Nephron progenitor cell (in vitro differentiated cells): ENCODE results near the gene GPR37L1.

Experiments used
- DNase-seq: peaks from one replicate; pipeline ENCODE4 v3.0.0; 2021
- H3K27ac Mint-ChIP-seq: 2 replicates; pipeline ENCODE4 v1.8.0; 2021; ENCODE audit warnings: mild to moderate bottlenecking, moderate library complexity, mixed read lengths
- H3K27me3 Mint-ChIP-seq: 2 replicates; pipeline ENCODE4 v1.8.0; 2021; ENCODE audit warnings: mild to moderate bottlenecking, low read depth, mixed read lengths; ENCODE audit not compliant: poor library complexity
- H3K36me3 Mint-ChIP-seq: 2 replicates; pipeline ENCODE4 v1.8.0; 2021; ENCODE audit warnings: low read depth, mixed read lengths
- H3K4me1 Mint-ChIP-seq: 2 replicates; pipeline ENCODE4 v1.8.0; 2021; ENCODE audit warnings: mixed read lengths
- H3K4me3 Mint-ChIP-seq: 2 replicates; pipeline ENCODE4 v1.8.0; 2021; ENCODE audit warnings: mild to moderate bottlenecking, moderate library complexity, mixed read lengths
- H3K9me3 Mint-ChIP-seq: 2 replicates; pipeline ENCODE4 v1.8.0; 2021; ENCODE audit warnings: mild to moderate bottlenecking, moderate library complexity, mixed read lengths
- TF ChIP-seq, protein P1 (sequence below): fragments of 200-600 bp; sonication (generic); IDR thresholded peaks from 2 replicates; pipeline ENCODE4 v1.5.0; 2021; ENCODE audit warnings: antibody characterized with exemption

Gene GPR37L1

DNA sequence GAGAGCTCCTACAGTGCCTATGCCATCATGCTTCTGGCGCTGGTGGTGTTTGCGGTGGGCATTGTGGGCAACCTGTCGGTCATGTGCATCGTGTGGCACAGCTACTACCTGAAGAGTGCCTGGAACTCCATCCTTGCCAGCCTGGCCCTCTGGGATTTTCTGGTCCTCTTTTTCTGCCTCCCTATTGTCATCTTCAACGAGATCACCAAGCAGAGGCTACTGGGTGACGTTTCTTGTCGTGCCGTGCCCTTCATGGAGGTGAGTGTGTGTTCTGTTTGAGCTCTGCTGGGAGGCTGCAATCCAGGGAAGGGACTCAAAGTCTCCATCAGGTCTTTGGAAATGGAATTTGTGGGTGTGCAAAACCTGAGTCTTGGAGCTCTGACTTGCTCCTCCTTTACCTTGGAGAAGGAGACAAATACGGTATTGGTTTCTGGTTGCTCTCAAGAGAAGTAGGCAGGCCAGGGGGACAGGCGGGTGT, 658 bp downstream of the GPR37L1 start:
- H3K4me3 Mint-ChIP-seq = no peak overlapping the region
- no peaks in the 10 kb centered on the region for H3K36me3 Mint-ChIP-seq

GRCh38 chr1:202124142-202124541, 1.4 kb downstream of the GPR37L1 start:
- H3K27me3 Mint-ChIP-seq = peaks cover 18% of the 10 kb centered on the region
- no peak for DNase-seq
- H3K27ac Mint-ChIP-seq = no peak overlapping the region
- no peaks in the 10 kb centered on the region for H3K9me3 Mint-ChIP-seq
- no peaks in the 10 kb centered on the region for H3K36me3 Mint-ChIP-seq
- TF ChIP-seq, protein P1, sequence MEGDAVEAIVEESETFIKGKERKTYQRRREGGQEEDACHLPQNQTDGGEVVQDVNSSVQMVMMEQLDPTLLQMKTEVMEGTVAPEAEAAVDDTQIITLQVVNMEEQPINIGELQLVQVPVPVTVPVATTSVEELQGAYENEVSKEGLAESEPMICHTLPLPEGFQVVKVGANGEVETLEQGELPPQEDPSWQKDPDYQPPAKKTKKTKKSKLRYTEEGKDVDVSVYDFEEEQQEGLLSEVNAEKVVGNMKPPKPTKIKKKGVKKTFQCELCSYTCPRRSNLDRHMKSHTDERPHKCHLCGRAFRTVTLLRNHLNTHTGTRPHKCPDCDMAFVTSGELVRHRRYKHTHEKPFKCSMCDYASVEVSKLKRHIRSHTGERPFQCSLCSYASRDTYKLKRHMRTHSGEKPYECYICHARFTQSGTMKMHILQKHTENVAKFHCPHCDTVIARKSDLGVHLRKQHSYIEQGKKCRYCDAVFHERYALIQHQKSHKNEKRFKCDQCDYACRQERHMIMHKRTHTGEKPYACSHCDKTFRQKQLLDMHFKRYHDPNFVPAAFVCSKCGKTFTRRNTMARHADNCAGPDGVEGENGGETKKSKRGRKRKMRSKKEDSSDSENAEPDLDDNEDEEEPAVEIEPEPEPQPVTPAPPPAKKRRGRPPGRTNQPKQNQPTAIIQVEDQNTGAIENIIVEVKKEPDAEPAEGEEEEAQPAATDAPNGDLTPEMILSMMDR = no peak
- no peak overlapping the region for H3K4me3 Mint-ChIP-seq
- H3K4me1 Mint-ChIP-seq = no peaks in the 10 kb centered on the region

More for the DNA sequence above, 658 bp downstream of the GPR37L1 start:
- DNase-seq = no peak
- Mint-ChIP-seq H3K27ac (no peak overlapping the region), H3K9me3 (no peaks in the 10 kb centered on the region), H3K4me1 (no peaks in the 10 kb centered on the region), H3K27me3 (peaks cover 18% of the 10 kb centered on the region)
- TF ChIP-seq, protein P1 = no peak

DNA sequence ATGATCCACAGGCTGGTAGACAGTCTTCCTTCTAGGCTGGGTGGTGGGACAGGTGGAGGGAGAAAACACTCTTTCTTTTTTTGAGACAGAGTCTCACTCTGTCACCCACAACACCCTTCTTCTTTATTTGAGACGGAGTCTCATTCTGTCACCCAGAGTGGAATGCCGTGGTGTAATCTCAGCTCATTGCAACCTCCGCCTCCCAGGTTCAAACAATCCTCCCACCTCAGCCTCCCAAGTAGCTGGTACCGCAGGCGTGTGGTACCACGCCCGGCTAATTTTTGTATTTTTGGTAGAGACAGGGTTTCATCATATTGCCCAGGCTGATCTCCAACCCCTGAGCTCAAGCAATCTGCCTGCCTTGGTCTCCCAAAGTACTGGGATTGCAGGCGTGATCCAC, 2.9 kb downstream of the GPR37L1 start:
- no peaks in the 10 kb centered on the region for H3K4me1 Mint-ChIP-seq
- H3K9me3 Mint-ChIP-seq = no peaks in the 10 kb centered on the region
- peaks cover 18% of the 10 kb centered on the region for H3K27me3 Mint-ChIP-seq
- TF ChIP-seq, protein P1 = no peak
- H3K27ac Mint-ChIP-seq = no peak overlapping the region
- H3K4me3 Mint-ChIP-seq = no peak overlapping the region
- no peaks in the 10 kb centered on the region for H3K36me3 Mint-ChIP-seq
- DNase-seq = no peak

GRCh38 chr1:202126426-202126825, 3.7 kb downstream of the GPR37L1 start:
- H3K9me3 Mint-ChIP-seq = no peaks in the 10 kb centered on the region
- peaks cover 18% of the 10 kb centered on the region for H3K27me3 Mint-ChIP-seq
- DNase-seq = no peak
- TF ChIP-seq, protein P1 = no peak
- H3K27ac Mint-ChIP-seq = no peak overlapping the region
- no peaks in the 10 kb centered on the region for H3K36me3 Mint-ChIP-seq
- no peak overlapping the region for H3K4me3 Mint-ChIP-seq
- H3K4me1 Mint-ChIP-seq = no peaks in the 10 kb centered on the region

DNA sequence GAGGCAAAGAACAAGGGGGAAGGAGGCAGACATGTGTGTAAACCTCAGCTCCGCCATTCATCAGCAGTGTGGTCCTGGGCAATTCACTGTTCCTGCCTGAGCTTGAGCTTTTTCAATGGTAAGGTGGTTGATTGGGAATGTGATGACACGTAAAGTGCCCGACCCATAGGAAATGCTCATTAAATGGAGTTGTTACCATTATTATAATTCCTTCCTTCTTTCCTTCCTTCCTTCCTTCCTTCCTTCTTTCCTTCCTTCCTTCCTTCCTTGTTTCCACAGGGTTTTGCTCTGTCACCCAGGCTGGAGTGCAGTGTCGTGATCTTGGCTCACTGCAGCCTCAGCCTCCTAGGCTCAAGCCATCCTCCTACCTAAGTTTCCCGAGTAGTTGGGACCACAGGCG, 4.3 kb downstream of the GPR37L1 start:
- DNase-seq = no peak
- no peak overlapping the region for H3K27ac Mint-ChIP-seq
- H3K4me3 Mint-ChIP-seq = no peak overlapping the region
- H3K4me1 Mint-ChIP-seq = no peaks in the 10 kb centered on the region
- H3K36me3 Mint-ChIP-seq = no peaks in the 10 kb centered on the region
- peaks cover 15% of the 10 kb centered on the region for H3K27me3 Mint-ChIP-seq
- TF ChIP-seq, protein P1 = no peak
- H3K9me3 Mint-ChIP-seq = no peaks in the 10 kb centered on the region

DNA sequence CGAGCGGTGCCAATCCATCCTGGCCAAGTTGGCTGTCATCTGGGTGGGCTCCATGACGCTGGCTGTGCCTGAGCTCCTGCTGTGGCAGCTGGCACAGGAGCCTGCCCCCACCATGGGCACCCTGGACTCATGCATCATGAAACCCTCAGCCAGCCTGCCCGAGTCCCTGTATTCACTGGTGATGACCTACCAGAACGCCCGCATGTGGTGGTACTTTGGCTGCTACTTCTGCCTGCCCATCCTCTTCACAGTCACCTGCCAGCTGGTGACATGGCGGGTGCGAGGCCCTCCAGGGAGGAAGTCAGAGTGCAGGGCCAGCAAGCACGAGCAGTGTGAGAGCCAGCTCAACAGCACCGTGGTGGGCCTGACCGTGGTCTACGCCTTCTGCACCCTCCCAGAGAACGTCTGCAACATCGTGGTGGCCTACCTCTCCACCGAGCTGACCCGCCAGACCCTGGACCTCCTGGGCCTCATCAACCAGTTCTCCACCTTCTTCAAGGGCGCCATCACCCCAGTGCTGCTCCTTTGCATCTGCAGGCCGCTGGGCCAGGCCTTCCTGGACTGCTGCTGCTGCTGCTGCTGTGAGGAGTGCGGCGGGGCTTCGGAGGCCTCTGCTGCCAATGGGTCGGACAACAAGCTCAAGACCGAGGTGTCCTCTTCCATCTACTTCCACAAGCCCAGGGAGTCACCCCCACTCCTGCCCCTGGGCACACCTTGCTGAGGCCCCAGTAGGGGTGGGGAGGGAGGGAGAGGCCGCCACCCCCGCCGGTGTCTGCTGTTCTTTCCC, 5.3 kb downstream of the GPR37L1 start:
- Mint-ChIP-seq H3K9me3 (no peaks in the 10 kb centered on the region), H3K4me1 (no peaks in the 10 kb centered on the region), H3K4me3 (no peak overlapping the region), H3K27me3 (peaks cover 15% of the 10 kb centered on the region), H3K36me3 (peaks cover 5% of the 10 kb centered on the region), H3K27ac (peak overlapping the region; percentile 55)
- TF ChIP-seq, protein P1 = no peak
- no peak for DNase-seq
